ENCODE data around the gene CHD9NB.

Gene CHD9NB
- long read RNA-seq, result 0 reads

GRCh38 chr16:53052519-53053501, at the start of gene CHD9NB:
TSS of gene CHD9NB (minus strand) at chr16:53052897. CDS start at chr16:53044158, 8,739 bp downstream.
- peak; percentile 54 to 60 for DNase-seq (ENCODE audit: low read depth in 1 of 2, low spot score in 1 of 2)
- TF ChIP-seq GABPA (IDR thresholded peaks at IDR 0.05; ENCODE audit: low read depth) (no peak), SPI1 (IDR thresholded peaks at IDR 0.05; ENCODE audit: borderline replicate concordance, low read depth) (no peak), POLR2AphosphoS5 (IDR thresholded peaks at IDR 0.05; ENCODE audit: low read depth) (no peak)
- TF ChIP-seq, protein P1, sequence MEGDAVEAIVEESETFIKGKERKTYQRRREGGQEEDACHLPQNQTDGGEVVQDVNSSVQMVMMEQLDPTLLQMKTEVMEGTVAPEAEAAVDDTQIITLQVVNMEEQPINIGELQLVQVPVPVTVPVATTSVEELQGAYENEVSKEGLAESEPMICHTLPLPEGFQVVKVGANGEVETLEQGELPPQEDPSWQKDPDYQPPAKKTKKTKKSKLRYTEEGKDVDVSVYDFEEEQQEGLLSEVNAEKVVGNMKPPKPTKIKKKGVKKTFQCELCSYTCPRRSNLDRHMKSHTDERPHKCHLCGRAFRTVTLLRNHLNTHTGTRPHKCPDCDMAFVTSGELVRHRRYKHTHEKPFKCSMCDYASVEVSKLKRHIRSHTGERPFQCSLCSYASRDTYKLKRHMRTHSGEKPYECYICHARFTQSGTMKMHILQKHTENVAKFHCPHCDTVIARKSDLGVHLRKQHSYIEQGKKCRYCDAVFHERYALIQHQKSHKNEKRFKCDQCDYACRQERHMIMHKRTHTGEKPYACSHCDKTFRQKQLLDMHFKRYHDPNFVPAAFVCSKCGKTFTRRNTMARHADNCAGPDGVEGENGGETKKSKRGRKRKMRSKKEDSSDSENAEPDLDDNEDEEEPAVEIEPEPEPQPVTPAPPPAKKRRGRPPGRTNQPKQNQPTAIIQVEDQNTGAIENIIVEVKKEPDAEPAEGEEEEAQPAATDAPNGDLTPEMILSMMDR (IDR thresholded peaks at IDR 0.05; ENCODE audit: insufficient read depth, low read length), result no peak
- TF ChIP-seq, protein P2, sequence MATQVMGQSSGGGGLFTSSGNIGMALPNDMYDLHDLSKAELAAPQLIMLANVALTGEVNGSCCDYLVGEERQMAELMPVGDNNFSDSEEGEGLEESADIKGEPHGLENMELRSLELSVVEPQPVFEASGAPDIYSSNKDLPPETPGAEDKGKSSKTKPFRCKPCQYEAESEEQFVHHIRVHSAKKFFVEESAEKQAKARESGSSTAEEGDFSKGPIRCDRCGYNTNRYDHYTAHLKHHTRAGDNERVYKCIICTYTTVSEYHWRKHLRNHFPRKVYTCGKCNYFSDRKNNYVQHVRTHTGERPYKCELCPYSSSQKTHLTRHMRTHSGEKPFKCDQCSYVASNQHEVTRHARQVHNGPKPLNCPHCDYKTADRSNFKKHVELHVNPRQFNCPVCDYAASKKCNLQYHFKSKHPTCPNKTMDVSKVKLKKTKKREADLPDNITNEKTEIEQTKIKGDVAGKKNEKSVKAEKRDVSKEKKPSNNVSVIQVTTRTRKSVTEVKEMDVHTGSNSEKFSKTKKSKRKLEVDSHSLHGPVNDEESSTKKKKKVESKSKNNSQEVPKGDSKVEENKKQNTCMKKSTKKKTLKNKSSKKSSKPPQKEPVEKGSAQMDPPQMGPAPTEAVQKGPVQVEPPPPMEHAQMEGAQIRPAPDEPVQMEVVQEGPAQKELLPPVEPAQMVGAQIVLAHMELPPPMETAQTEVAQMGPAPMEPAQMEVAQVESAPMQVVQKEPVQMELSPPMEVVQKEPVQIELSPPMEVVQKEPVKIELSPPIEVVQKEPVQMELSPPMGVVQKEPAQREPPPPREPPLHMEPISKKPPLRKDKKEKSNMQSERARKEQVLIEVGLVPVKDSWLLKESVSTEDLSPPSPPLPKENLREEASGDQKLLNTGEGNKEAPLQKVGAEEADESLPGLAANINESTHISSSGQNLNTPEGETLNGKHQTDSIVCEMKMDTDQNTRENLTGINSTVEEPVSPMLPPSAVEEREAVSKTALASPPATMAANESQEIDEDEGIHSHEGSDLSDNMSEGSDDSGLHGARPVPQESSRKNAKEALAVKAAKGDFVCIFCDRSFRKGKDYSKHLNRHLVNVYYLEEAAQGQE (IDR thresholded peaks at IDR 0.05; ENCODE audit: insufficient replicate concordance, low read depth), result no peak
- H3K4me3 ChIP-seq (replicated peaks; ENCODE audit: insufficient read depth, low read length), result no peak within 1 kb of the TSS
- H3K27ac ChIP-seq (replicated peaks), result no peak within 1 kb of the TSS
- H3K27me3 ChIP-seq (ENCODE audit: insufficient read depth, poor library complexity, severe bottlenecking), result no peaks in the 10 kb centered on the region

- TF ChIP-seq POLR2AphosphoS5 (IDR thresholded peaks at IDR 0.05; ENCODE audit: low read depth), result no peak
- no peak for TF ChIP-seq SPI1 (IDR thresholded peaks at IDR 0.05; ENCODE audit: borderline replicate concordance, low read depth)
- TF ChIP-seq, protein P2 (IDR thresholded peaks at IDR 0.05; ENCODE audit: insufficient replicate concordance, low read depth), result no peak
- Histone ChIP-seq H3K27ac (replicated peaks) (no peak overlapping the region), H3K4me3 (replicated peaks; ENCODE audit: insufficient read depth, low read length) (no peak overlapping the region), H3K27me3 (ENCODE audit: insufficient read depth, poor library complexity, severe bottlenecking) (no peaks in the 10 kb centered on the region)
- DNase-seq (ENCODE audit: low read depth in 1 of 2, low spot score in 1 of 2), result no peak
Observed at GRCh38 chr16:53100889-53101288, 48.2 kb upstream of the CHD9NB start.

- Histone ChIP-seq H3K27ac (replicated peaks) (peak overlapping the region; percentile 84), H3K27me3 (ENCODE audit: insufficient read depth, poor library complexity, severe bottlenecking) (no peaks in the 10 kb centered on the region), H3K4me3 (replicated peaks; ENCODE audit: insufficient read depth, low read length) (peak overlapping the region; percentile 47)
- no peak for DNase-seq (ENCODE audit: low read depth in 1 of 2, low spot score in 1 of 2)
- no peak for TF ChIP-seq POLR2AphosphoS5 (IDR thresholded peaks at IDR 0.05; ENCODE audit: low read depth)
- no peak for TF ChIP-seq GABPA (IDR thresholded peaks at IDR 0.05; ENCODE audit: low read depth)
- TF ChIP-seq, protein P2 (IDR thresholded peaks at IDR 0.05; ENCODE audit: insufficient replicate concordance, low read depth), result no peak
- TF ChIP-seq, protein P1 (IDR thresholded peaks at IDR 0.05; ENCODE audit: insufficient read depth, low read length), result no peak
- no peak for TF ChIP-seq SPI1 (IDR thresholded peaks at IDR 0.05; ENCODE audit: borderline replicate concordance, low read depth)
Observed at GRCh38 chr16:53100131-53100748, 47.5 kb upstream of the CHD9NB start.
